SKM-1 (cell line): ENCODE measurements around the gene BPIFA1.

ENCODE experiments used
- DNase-seq: peaks from one replicate; lab custom pipeline; 2025; ENCODE audit not compliant: unreplicated experiment; lab: John Stamatoyannopoulos, UW

The BPIFA1 gene

GRCh38 chr20:33277471-33278441, 42.0 kb downstream of the BPIFA1 start:
- no peak for DNase-seq

DNA sequence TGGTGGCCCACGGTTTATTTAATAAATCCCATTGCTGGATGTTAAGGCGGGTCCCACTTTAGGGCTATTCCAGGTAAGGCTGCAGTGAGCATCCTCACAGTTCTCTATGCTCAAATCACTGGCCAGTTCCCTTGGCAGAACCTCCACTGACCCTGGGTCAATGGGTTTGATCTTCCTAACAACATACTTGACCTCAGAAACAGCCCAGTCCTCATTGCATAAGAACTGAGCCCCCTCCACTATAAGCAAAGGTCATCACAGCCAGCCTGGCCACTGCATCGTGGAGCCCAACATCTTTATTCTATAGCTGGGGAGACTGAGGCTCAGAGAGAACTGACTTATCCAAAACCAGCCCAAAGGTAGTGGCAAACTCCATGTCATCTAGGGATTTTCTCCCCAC, 42.9 kb downstream of the BPIFA1 start:
- DNase-seq, result no peak

- DNase-seq, result no peak
These were observed 43.6 kb downstream of the BPIFA1 start for GRCh38 chr20:33279261-33279910.

DNA sequence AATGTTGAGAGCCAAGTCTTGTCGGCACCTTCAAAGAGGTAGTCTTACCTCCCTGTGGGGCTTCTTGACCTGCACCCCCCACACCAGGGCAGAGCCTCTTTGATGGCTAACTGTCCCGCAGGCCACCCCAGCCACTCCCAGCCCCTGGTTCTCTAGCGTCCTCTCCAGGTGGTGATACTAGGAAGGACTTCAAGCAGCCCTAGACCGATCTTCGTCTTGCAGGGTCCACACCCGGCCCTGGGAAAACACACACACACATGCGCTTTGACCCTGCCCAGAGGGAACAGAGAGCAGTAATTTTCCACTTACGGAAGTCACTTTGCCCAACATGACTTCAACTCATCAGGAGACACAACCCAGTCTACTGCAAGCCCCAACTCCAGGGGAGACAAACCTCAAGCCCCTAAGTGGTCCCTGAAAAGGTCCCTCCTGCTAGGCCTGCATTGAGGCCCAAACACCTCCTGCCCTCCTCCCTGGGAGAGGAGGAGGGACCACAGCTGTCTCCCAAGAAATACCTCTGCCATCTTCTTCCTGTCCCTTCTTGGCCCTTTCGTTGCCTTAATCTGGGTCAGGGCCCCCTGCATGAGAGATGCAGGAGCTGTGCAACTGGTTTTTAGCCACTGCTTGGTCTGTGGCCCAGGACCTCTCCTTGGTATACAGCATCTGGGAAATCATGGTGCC, 44.3 kb downstream of the BPIFA1 start:
- no peak for DNase-seq

DNA sequence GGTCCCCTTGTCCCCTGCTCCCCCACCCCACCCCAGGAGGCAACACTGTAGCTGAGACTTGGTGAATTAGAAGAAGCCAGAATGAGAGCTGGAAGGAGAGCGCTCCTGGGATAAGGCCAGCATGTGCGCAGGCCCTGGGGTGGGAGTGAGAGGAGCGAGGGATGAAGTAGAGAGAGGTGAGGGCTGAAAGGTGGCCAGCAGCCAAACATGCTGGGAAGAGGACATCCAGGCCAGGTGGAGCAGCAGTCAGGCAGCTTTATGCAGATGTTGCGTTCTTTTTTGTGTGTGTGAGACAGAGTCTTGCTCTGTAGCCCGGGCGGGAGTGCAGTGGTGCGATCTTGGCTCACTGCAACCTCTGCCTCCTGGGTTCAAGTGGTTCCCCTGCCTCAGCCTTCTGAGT, 45.0 kb downstream of the BPIFA1 start:
- no peak for DNase-seq

- no peak for DNase-seq
These were observed 45.9 kb downstream of the BPIFA1 start for GRCh38 chr20:33281550-33282146.

DNA sequence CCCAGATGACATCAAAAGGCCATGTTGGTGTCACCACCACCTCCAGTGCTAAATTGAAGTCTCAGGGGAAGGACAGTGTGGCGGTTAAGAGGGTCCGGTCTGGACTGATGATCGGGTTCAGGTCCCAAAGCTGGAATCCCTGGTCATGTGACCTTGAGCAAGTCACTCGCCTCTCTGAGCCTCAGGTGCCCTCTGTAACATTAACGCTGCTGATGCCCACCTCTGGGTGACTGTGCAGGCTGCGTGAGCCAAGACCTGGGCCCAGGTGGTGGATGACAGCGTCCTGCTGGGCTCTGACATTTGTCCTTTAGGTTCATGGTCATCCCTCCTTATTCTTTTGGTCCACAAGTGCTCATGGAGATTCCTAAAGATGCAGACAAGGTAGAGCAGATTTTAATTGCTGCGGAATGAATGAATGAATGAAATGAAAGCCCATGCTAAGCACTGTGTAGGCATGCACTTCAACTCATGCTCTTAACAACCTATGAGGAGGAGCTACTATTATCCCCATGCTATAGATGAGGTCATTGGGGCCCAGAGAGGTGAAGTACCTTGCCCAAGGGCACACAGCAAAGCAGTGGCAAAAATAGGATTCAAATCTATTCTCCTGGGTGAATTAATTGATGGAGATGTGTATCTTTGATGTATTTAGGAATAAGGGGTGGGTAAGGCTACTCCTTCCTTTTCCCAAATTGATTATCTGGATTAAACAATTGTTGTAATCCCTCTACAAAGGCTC, 46.6 kb downstream of the BPIFA1 start:
- no peak for DNase-seq

DNA sequence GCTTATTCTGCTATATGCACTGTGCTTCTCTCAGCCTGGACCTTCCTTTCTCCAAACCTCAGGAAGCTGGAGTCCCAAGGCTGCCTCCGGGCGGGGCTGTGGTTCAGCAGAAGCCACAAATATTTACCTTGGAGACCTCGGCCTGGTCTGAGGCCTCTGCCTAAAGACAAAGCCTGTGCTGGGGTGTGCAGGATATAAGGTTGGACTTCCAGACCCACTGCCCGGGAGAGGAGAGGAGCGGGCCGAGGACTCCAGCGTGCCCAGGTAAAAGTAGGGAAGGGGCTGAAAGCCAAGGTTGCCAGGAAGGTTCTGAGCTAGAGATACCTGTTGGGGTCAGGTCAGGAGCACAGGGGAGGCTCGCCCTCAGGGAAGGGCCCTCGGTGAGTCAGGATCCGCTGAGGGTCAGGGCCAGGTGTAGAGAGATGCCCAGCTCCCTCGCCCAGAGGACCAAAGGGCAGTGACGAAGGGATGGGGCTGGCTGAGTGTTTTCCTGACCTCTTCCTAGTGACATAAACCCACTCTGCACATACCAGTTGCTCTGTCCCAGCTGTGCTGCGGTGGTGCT, 47.3 kb downstream of the BPIFA1 start, which contains the start of gene BPIFB1:
BPIFB1 (plus strand) TSS at position 224 of the 565 bp plus-strand sequence. CDS start 2,860 bp downstream, outside the sequence.
- no peak for DNase-seq

- DNase-seq, result no peak
These were observed 48.5 kb downstream of the BPIFA1 start for GRCh38 chr20:33284284-33284683.

- DNase-seq, result no peak
These were observed 49.1 kb downstream of the BPIFA1 start for GRCh38 chr20:33284937-33285336.

GRCh38 chr20:33285861-33286495, 50.2 kb downstream of the BPIFA1 start:
- DNase-seq, result no peak

- DNase-seq, result no peak
These were observed 52.1 kb downstream of the BPIFA1 start for GRCh38 chr20:33287884-33288283.

- no peak for DNase-seq
These were observed 55.1 kb downstream of the BPIFA1 start for GRCh38 chr20:33290852-33291251.

DNA sequence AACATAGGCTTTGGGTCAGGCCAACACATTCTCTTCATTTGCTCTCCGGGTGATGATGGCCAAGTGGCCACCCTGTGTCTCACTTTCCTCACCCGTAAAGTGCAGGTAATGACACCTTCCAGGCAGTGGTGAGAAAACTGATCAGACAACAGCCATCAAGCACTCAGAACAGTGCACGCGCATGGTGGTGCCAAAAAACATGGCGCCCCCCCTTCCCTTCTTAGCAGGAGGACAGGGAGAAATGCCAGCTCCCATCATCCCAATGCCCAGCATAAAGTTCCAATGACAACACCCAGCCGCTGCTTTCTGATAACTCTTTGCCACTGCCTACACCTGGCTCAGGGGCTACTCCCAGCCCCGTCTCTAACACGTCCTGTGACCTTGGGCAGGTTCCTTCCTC, 55.6 kb downstream of the BPIFA1 start:
- no peak for DNase-seq

DNA sequence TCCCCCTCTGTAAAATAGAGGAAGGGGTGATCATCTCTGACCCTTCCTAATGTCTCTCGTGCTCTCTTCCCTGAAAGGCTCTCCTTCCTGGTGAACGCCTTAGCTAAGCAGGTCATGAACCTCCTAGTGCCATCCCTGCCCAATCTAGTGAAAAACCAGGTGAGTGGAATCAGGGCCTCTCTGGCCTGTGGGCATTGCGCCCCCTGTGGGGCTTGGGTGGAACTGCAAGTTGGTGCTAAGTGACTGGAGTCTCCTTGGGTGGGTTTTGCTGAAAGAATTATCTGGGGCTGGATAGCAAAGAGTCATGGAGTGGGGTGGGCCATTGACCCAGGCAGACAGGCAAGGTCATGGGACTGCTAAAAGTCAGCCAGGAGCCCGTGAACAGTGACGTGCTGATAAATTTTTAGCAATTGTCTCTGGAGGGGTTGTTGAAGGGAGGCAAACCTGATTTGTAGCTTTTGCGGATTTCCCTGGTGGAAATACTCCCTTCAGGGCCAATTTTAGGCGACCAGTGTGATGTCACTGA, 56.1 kb downstream of the BPIFA1 start:
- DNase-seq, result no peak
